ENCODE measurements around the gene ZNF850.

- no peak for TF ChIP-seq EZH2 (IDR thresholded peaks at IDR 0.05)
- no peak for TF ChIP-seq CTCF (IDR thresholded peaks at IDR 0.05 in 2 of 3, conservative IDR thresholded peaks at IDR 0.05 in 1 of 3; ENCODE audit: borderline replicate concordance in 1 of 3, insufficient read depth in 1 of 3, low read depth in 2 of 3, low read length in 2 of 3)
- TF ChIP-seq POLR2A (IDR thresholded peaks at IDR 0.05; ENCODE audit: borderline replicate concordance, extremely low read depth, insufficient read depth, insufficient read length) = no peak
- TF ChIP-seq CEBPB (IDR thresholded peaks at IDR 0.05; ENCODE audit: low read depth) = no peak
- TF ChIP-seq REST (IDR thresholded peaks at IDR 0.05; ENCODE audit: low read depth) = no peak
- no peak for TF ChIP-seq POLR2AphosphoS5 (IDR thresholded peaks at IDR 0.05; ENCODE audit: low read depth, low read length)
Measured at GRCh38 chr19:36745870-36746269, 26.7 kb downstream of the ZNF850 start.

Measured in HCT116 (cell line).